HepG2 (cell line): ENCODE results near the gene ENDOD1. TPM values are rescaled to one million over a fixed set of nuclear protein-coding genes. Genes with fewer than 3 reads are reported as not detected.

Experiments used
- AFF4 ChIP-seq: sonication (generic); formaldehyde crosslinking; IDR thresholded peaks from 2 replicates; pipeline ENCODE4 v1.4.0; 2020; ENCODE audit warnings: missing genetic modification reagents
- ARNT ChIP-seq: fragments of 450-650 bp; IDR thresholded peaks from 2 replicates; pipeline ENCODE4 v1.6.1; 2017
- CENPT ChIP-seq: sonication (generic); formaldehyde crosslinking; IDR thresholded peaks from 2 replicates; pipeline ENCODE4 v1.8.0; 2022; ENCODE audit warnings: low read depth, mild to moderate bottlenecking, moderate library complexity, missing genetic modification reagents
- CHCHD3 ChIP-seq: sonication (generic); formaldehyde crosslinking; IDR thresholded peaks from 2 replicates; pipeline ENCODE4 v1.8.0; 2022; ENCODE audit warnings: mild to moderate bottlenecking, missing genetic modification reagents, moderate library complexity
- EEA1 ChIP-seq: sonication (generic); formaldehyde crosslinking; IDR thresholded peaks from 2 replicates; pipeline ENCODE4 v1.5.1; 2020; ENCODE audit warnings: mild to moderate bottlenecking, missing genetic modification reagents, borderline replicate concordance
- HNF4A ChIP-seq: sonication (generic); formaldehyde crosslinking; IDR thresholded peaks from 2 replicates; pipeline ENCODE4 v1.4.0; 2020; ENCODE audit warnings: missing genetic modification reagents
- IKZF1 ChIP-seq: fragments of 450-650 bp; IDR thresholded peaks from 2 replicates; pipeline ENCODE4 v1.7.1; 2016
- KLF6 ChIP-seq: IDR thresholded peaks from 2 replicates; pipeline ENCODE4 v1.8.0; 2016; ENCODE audit warnings: missing biosample characterization, missing genetic modification reagents
- KMT2B ChIP-seq: IDR thresholded peaks from 2 replicates; pipeline ENCODE4 v1.6.1; 2016; ENCODE audit warnings: missing genetic modification reagents, missing compliant biosample characterization
- MTF1 ChIP-seq: sonication (generic); formaldehyde crosslinking; IDR thresholded peaks from 2 replicates; pipeline ENCODE4 v1.5.0; 2020; ENCODE audit warnings: missing genetic modification reagents
- NCOR1 ChIP-seq: fragments of 200-600 bp; sonication (generic); IDR thresholded peaks from 2 replicates; pipeline ENCODE4 v1.7.0; 2017; ENCODE audit warnings: antibody characterized with exemption, low read length, borderline replicate concordance
- NFIB ChIP-seq: sonication (generic); formaldehyde crosslinking; IDR thresholded peaks from 2 replicates; pipeline ENCODE4 v1.9.0; 2021; ENCODE audit warnings: missing genetic modification reagents, mild to moderate bottlenecking, borderline replicate concordance
- RFX5 ChIP-seq: IDR thresholded peaks from 2 replicates; pipeline ENCODE4 v1.6.1; 2011; ENCODE audit warnings: low read depth, low read length, improper control_type of control experiment
- ZBTB37 ChIP-seq: sonication (generic); formaldehyde crosslinking; IDR thresholded peaks from 2 replicates; pipeline ENCODE4 v1.4.0; 2020; ENCODE audit warnings: mild to moderate bottlenecking, missing genetic modification reagents
- ZNF256 ChIP-seq: sonication (generic); formaldehyde crosslinking; conservative IDR thresholded peaks from 2 replicates; pipeline ENCODE4 v1.4.0; 2020; ENCODE audit warnings: missing genetic modification reagents
- ZNF260 ChIP-seq: sonication (generic); formaldehyde crosslinking; IDR thresholded peaks from 2 replicates; pipeline ENCODE4 v1.4.0; 2020; ENCODE audit warnings: missing genetic modification reagents, low read depth, mild to moderate bottlenecking, borderline replicate concordance
- ZNF414 ChIP-seq: sonication (generic); formaldehyde crosslinking; IDR thresholded peaks from 2 replicates; pipeline ENCODE4 v1.5.0; 2020; ENCODE audit warnings: missing genetic modification reagents
- ZNF672 ChIP-seq: sonication (generic); formaldehyde crosslinking; IDR thresholded peaks from 2 replicates; pipeline ENCODE4 v1.8.1; 2022; ENCODE audit warnings: missing genetic modification reagents
- ZNF691 ChIP-seq: sonication (generic); formaldehyde crosslinking; IDR thresholded peaks from 2 replicates; pipeline ENCODE4 v1.4.0; 2020; ENCODE audit warnings: missing genetic modification reagents, low read depth, mild to moderate bottlenecking, borderline replicate concordance
- ZNF777 ChIP-seq: sonication (generic); formaldehyde crosslinking; IDR thresholded peaks from 2 replicates; pipeline ENCODE4 v1.4.0; 2020; ENCODE audit warnings: missing genetic modification reagents
- polyA plus RNA-seq, 8 experiments: library from polyadenylated mRNA; depleted of rRNA in 3 of 8; stranded (reverse) in 7 of 8; unstranded in 1 of 8; fragments of >200 nt; fragmentation: Illumina TruSeq in 4 of 8; extraction: Trizol in 4 of 8; gene quantifications; 2 replicates each; pipeline versions ENCODE4 v1.2.1 to v1.2.3, GENCODE V29; 2011 to 2016; ENCODE audit warnings: low read depth in 4 of 8, missing spikeins in 1 of 8, mixed read lengths in 1 of 8; ENCODE audit not compliant: insufficient read depth in 1 of 8
- total RNA-seq, 5 experiments: library from RNA; depleted of rRNA; stranded (reverse); fragments of >200 nt; fragmentation: Illumina TruSeq; extraction: Trizol; gene quantifications; 2 replicates each; pipeline ENCODE4 v1.2.3, GENCODE V29; 2016; ENCODE audit warnings: low read depth in 1 of 5
- TF ChIP-seq, protein P1 (sequence below): sonication (generic); formaldehyde crosslinking; IDR thresholded peaks from 2 replicates; pipeline ENCODE4 v1.5.1; 2020; ENCODE audit warnings: mild to moderate bottlenecking, missing genetic modification reagents, borderline replicate concordance

Gene ENDOD1
- total and polyA plus RNA-seq, 2 of the 13 experiments (the other 11 are each of a cell fraction or from before 2014, with no cell fraction given): 2.0 to 6.8 TPM

- TF ChIP-seq HNF4A (CRISPR knock-in tag) (peak; percentile 85), NCOR1 (no peak), ARNT (no peak), ZNF260 (CRISPR knock-in tag) (no peak), NFIB (no peak), KMT2B (CRISPR knock-in tag) (no peak), CENPT (no peak), CHCHD3 (no peak), ZNF672 (CRISPR knock-in tag) (no peak), ZNF777 (CRISPR knock-in tag) (no peak), ZNF256 (no peak), MTF1 (no peak), ZBTB37 (no peak), KLF6 (no peak), ZNF691 (CRISPR knock-in tag) (no peak), IKZF1 (no peak), ZNF414 (no peak), EEA1 (CRISPR knock-in tag) (no peak), AFF4 (CRISPR knock-in tag) (no peak), RFX5 (peak; percentile 64; the same call in 1 of the 2 replicates)
- TF ChIP-seq, protein P1, sequence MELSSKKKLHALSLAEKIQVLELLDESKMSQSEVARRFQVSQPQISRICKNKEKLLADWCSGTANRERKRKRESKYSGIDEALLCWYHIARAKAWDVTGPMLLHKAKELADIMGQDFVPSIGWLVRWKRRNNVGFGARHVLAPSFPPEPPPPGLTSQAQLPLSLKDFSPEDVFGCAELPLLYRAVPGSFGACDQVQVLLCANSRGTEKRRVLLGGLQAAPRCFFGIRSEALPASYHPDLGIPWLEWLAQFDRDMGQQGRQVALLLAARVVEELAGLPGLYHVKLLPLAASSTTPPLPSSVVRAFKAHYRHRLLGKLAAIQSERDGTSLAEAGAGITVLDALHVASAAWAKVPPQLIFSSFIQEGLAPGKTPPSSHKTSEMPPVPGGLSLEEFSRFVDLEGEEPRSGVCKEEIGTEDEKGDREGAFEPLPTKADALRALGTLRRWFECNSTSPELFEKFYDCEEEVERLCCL (CRISPR knock-in tag): no peak
Measured at GRCh38 chr11:95092549-95093324, 3.1 kb downstream of the ENDOD1 start (continued).
